Measurements from ENCODE around the gene CDH23. TPM values are rescaled to one million over a fixed set of nuclear protein-coding genes. Genes with fewer than 3 reads are reported as not detected.

CDH23 gene
- polyA plus RNA-seq, 2 of the 4 experiments (the other 2 are of a cell fraction) = 1.1 to 2.3 TPM

- ATAC-seq (no peak), FAIRE-seq (no peak), DNase-seq (ENCODE audit: low read depth in 1 of 2, low spot score in 1 of 2) (no peak)
- H3K4me1 ChIP-seq = peaks cover 10% of the 10 kb centered on the region
- H3K27ac ChIP-seq = no peak overlapping the region
- no peak overlapping the region for H3K4me2 ChIP-seq
- ChIA-PET POLR2A (no interaction called here), CTCF (interaction anchor here (0.8 to 5.3 kb wide), 9 partner anchors 9 to 313 kb away, joined by 3 to 42 read pairs (median 5); partner anchors contain the start of gene VSIR)
- H3K4me3 ChIP-seq = no peak overlapping the region
- no peak for TF ChIP-seq RARB (CRISPR knock-in tag; IDR thresholded peaks at IDR 0.05)
- TF ChIP-seq, protein P1, sequence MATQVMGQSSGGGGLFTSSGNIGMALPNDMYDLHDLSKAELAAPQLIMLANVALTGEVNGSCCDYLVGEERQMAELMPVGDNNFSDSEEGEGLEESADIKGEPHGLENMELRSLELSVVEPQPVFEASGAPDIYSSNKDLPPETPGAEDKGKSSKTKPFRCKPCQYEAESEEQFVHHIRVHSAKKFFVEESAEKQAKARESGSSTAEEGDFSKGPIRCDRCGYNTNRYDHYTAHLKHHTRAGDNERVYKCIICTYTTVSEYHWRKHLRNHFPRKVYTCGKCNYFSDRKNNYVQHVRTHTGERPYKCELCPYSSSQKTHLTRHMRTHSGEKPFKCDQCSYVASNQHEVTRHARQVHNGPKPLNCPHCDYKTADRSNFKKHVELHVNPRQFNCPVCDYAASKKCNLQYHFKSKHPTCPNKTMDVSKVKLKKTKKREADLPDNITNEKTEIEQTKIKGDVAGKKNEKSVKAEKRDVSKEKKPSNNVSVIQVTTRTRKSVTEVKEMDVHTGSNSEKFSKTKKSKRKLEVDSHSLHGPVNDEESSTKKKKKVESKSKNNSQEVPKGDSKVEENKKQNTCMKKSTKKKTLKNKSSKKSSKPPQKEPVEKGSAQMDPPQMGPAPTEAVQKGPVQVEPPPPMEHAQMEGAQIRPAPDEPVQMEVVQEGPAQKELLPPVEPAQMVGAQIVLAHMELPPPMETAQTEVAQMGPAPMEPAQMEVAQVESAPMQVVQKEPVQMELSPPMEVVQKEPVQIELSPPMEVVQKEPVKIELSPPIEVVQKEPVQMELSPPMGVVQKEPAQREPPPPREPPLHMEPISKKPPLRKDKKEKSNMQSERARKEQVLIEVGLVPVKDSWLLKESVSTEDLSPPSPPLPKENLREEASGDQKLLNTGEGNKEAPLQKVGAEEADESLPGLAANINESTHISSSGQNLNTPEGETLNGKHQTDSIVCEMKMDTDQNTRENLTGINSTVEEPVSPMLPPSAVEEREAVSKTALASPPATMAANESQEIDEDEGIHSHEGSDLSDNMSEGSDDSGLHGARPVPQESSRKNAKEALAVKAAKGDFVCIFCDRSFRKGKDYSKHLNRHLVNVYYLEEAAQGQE (IDR thresholded peaks at IDR 0.05) = no peak
- TF ChIP-seq ESRRA (IDR thresholded peaks at IDR 0.05; ENCODE audit: borderline replicate concordance, low read length) = no peak
- TF ChIP-seq SMC3 (IDR thresholded peaks at IDR 0.05) = no peak
- no peaks in the 10 kb centered on the region for H3K9me3 ChIP-seq
- WGBS (ENCODE audit: missing lambda C conversion rate) = 88% methylated on average over 5 of the region's 5 CpGs
These were observed 319.7 kb downstream of the CDH23 start for GRCh38 chr10:71716426-71716825.

DNA sequence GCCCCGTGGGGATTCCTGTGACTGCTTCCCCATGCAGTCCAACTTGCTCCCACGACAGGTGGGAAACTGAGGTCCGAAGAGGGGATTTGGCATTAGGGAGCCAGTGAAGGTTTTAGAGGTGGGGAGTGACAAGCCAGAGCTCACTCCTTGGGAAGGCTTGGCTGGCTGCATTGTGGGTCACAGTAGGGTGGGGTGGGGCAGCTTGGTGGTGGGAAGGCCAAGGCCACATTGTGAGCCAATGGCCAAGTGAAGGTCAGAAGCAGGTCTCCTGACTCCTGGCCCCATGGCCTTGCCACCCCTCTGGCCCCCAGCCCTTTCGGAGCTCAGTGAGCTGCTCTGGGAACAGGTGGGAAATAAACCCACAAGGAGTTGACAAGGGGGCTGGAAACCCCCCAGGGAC is 320.3 kb downstream of the CDH23 start:
- FAIRE-seq = no peak
- POLR2A ChIA-PET = no interaction called here
- H3K27ac ChIP-seq = peak overlapping the region in 1 of 2 experiments; percentile 39; a peak in 2 of 6 replicates

More for the DNA sequence above, 320.3 kb downstream of the CDH23 start:
- WGBS (ENCODE audit: missing lambda C conversion rate) = 75% methylated on average over 4 of the region's 4 CpGs
- H3K4me3 ChIP-seq = no peak overlapping the region
- H3K4me2 ChIP-seq = no peak overlapping the region
- DNase-seq (ENCODE audit: low read depth in 1 of 2, low spot score in 1 of 2) (no peak), ATAC-seq (no peak)
- peaks cover 10% of the 10 kb centered on the region for H3K4me1 ChIP-seq
- CTCF ChIA-PET = interaction anchor here (0.9 to 5.3 kb wide), 9 partner anchors 9 to 179 kb away, joined by 3 to 42 read pairs (median 7); partner anchors contain the start of gene VSIR
- TF ChIP-seq, protein P2, sequence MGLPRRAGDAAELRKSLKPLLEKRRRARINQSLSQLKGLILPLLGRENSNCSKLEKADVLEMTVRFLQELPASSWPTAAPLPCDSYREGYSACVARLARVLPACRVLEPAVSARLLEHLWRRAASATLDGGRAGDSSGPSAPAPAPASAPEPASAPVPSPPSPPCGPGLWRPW (IDR thresholded peaks at IDR 0.05) = no peak
- TF ChIP-seq MAZ (IDR thresholded peaks at IDR 0.05; ENCODE audit: borderline replicate concordance, low read depth, low read length) = no peak
- TF ChIP-seq EP300 (IDR thresholded peaks at IDR 0.05) = no peak
- TF ChIP-seq BHLHE40 (IDR thresholded peaks at IDR 0.05; ENCODE audit: low read depth, low read length) = no peak
- TF ChIP-seq, protein P3, sequence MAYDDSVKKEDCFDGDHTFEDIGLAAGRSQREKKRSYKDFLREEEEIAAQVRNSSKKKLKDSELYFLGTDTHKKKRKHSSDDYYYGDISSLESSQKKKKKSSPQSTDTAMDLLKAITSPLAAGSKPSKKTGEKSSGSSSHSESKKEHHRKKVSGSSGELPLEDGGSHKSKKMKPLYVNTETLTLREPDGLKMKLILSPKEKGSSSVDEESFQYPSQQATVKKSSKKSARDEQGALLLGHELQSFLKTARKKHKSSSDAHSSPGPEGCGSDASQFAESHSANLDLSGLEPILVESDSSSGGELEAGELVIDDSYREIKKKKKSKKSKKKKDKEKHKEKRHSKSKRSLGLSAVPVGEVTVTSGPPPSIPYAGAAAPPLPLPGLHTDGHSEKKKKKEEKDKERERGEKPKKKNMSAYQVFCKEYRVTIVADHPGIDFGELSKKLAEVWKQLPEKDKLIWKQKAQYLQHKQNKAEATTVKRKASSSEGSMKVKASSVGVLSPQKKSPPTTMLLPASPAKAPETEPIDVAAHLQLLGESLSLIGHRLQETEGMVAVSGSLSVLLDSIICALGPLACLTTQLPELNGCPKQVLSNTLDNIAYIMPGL (CRISPR knock-in tag; IDR thresholded peaks at IDR 0.05; ENCODE audit: borderline replicate concordance) = no peak
- TF ChIP-seq RAD21 (conservative IDR thresholded peaks at IDR 0.05 in 1 of 2, IDR thresholded peaks at IDR 0.05 in 1 of 2) = no peak
- TF ChIP-seq RARB (CRISPR knock-in tag; IDR thresholded peaks at IDR 0.05) = no peak
- TF ChIP-seq RCOR1 (IDR thresholded peaks at IDR 0.05; ENCODE audit: low read depth, low read length) = no peak
- TF ChIP-seq, protein P4, sequence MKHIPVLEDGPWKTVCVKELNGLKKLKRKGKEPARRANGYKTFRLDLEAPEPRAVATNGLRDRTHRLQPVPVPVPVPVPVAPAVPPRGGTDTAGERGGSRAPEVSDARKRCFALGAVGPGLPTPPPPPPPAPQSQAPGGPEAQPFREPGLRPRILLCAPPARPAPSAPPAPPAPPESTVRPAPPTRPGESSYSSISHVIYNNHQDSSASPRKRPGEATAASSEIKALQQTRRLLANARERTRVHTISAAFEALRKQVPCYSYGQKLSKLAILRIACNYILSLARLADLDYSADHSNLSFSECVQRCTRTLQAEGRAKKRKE (CRISPR knock-in tag; IDR thresholded peaks at IDR 0.05; ENCODE audit: low read depth) = no peak
- TF ChIP-seq, protein P5, sequence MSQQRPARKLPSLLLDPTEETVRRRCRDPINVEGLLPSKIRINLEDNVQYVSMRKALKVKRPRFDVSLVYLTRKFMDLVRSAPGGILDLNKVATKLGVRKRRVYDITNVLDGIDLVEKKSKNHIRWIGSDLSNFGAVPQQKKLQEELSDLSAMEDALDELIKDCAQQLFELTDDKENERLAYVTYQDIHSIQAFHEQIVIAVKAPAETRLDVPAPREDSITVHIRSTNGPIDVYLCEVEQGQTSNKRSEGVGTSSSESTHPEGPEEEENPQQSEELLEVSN (IDR thresholded peaks at IDR 0.05; ENCODE audit: borderline replicate concordance, low read depth) = no peak
- no peak for TF ChIP-seq ESRRA (IDR thresholded peaks at IDR 0.05; ENCODE audit: borderline replicate concordance, low read length)
- TF ChIP-seq FOSB (CRISPR knock-in tag; IDR thresholded peaks at IDR 0.05) = no peak
- TF ChIP-seq HEYL (CRISPR knock-in tag; IDR thresholded peaks at IDR 0.05) = no peak
- TF ChIP-seq, protein P1 (IDR thresholded peaks at IDR 0.05) = no peak
- no peak for TF ChIP-seq SREBF2 (IDR thresholded peaks at IDR 0.05)
- no peak for TF ChIP-seq HOXB5 (CRISPR knock-in tag; IDR thresholded peaks at IDR 0.05)
- TF ChIP-seq CBX2 (IDR thresholded peaks at IDR 0.05; ENCODE audit: borderline replicate concordance, low read depth) = no peak
- no peak for TF ChIP-seq ZSCAN20 (CRISPR knock-in tag; IDR thresholded peaks at IDR 0.05)
- no peaks in the 10 kb centered on the region for H3K9me3 ChIP-seq

Measured in A549 (cell line).